ENCODE results near the gene OASL.

DNA sequence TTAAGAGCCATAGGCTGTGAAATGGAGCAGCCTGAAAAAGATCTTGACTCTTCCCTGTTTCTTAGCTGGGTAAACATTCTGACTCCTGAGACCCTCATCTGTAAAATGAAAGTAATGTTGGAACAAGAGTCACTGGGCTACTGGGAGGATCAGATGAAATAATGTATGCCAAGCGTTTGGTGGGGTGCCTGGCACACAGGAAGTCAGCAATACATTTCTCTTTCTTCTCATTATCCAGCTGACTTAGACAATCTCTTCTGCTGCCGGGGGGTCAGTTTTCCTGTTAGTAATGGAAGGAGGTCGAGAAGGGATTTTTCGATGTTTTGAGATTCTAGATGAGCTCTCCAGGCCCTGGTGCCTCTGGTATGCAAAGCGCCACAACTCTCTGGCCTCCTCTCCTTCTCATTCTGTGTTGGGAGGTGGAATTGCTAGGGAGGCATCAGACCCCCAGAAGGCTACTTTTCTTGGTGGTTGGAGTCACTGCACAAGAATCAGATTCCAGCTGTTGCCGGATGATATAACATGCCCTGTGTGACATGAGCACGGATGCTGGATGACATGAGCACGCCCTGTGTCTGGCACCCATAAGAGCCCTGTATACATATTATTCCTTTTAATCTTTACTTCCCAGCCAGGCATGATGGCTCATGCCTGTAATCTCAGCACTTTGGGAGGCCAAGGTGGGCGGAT, 4.3 kb downstream of the OASL start:
- TF ChIP-seq POLR2A (IDR thresholded peaks at IDR 0.05; ENCODE audit: low read length): no peak
- no peak for TF ChIP-seq GATA1 (IDR thresholded peaks at IDR 0.05; ENCODE audit: low read depth, low read length)
